Measurements from ENCODE around the gene DENND11.
"Not testable (repeated sequence)": the region's sequence is repeated elsewhere in the genome, so short reads cannot be mapped to it uniquely, and the experiment has no call there.

The DENND11 gene

GRCh38 chr7:141706239-141707064, 4.5 kb upstream of the DENND11 start:
- DNase-seq = no peak

GRCh38 chr7:141704741-141705140, 2.8 kb upstream of the DENND11 start:
- no peak for DNase-seq

GRCh38 chr7:141704112-141704511, 2.1 kb upstream of the DENND11 start:
- DNase-seq = no peak

GRCh38 chr7:141702892-141703291, 926 bp upstream of the DENND11 start:
- no peak for DNase-seq

GRCh38 chr7:141701489-141702046, 398 bp downstream of the DENND11 start:
- DNase-seq = peak; percentile 83

- DNase-seq = peak; percentile 59
Observed at GRCh38 chr7:141700848-141701371, 1.1 kb downstream of the DENND11 start.

GRCh38 chr7:141700296-141700847, 1.6 kb downstream of the DENND11 start:
- DNase-seq = no peak

GRCh38 chr7:141699860-141700259, 2.1 kb downstream of the DENND11 start:
- DNase-seq = no peak

GRCh38 chr7:141698247-141699015, 3.5 kb downstream of the DENND11 start:
- no peak for DNase-seq

- DNase-seq = no peak
Observed at GRCh38 chr7:141697211-141697871, 4.6 kb downstream of the DENND11 start.

GRCh38 chr7:141696348-141696747, 5.6 kb downstream of the DENND11 start:
- DNase-seq = no peak

- DNase-seq = no peak
Observed at GRCh38 chr7:141695803-141696289, 6.1 kb downstream of the DENND11 start.

GRCh38 chr7:141693082-141693481, 8.9 kb downstream of the DENND11 start:
- DNase-seq = no peak

GRCh38 chr7:141691961-141692360, 10.0 kb downstream of the DENND11 start:
- no peak for DNase-seq

GRCh38 chr7:141691540-141691939, 10.4 kb downstream of the DENND11 start:
- DNase-seq = no peak

- not testable (repeated sequence) for DNase-seq
Observed at GRCh38 chr7:141689072-141689825, 12.7 kb downstream of the DENND11 start.

- no peak for DNase-seq
Observed at GRCh38 chr7:141688043-141688442, 13.9 kb downstream of the DENND11 start.

GRCh38 chr7:141686670-141687069, 15.3 kb downstream of the DENND11 start:
- DNase-seq = no peak

- DNase-seq = no peak
Observed at GRCh38 chr7:141686074-141686473, 15.9 kb downstream of the DENND11 start.

- DNase-seq = no peak
Observed at GRCh38 chr7:141685285-141686023, 16.5 kb downstream of the DENND11 start.

GRCh38 chr7:141679014-141679413, 23.0 kb downstream of the DENND11 start:
- no peak for DNase-seq

Measured in activated CD8-positive, alpha-beta memory T cell treated with anti-CD3 and anti-CD28 coated beads for 24 hours (primary cell).